HT1080 (cell line): ENCODE results near the gene PGM1. TPM values are rescaled to one million over a fixed set of nuclear protein-coding genes. Genes with fewer than 3 reads are reported as not detected.

ENCODE experiments used
- DNase-seq: peaks from one replicate; pipeline ENCODE4 v3.0.0-alpha.2; 2015; ENCODE audit warnings: low read depth
- small RNA-seq: library from RNA; depleted of rRNA; stranded (forward); fragments of <200 nt; gene quantifications from one replicate; pipeline ENCODE3, GENCODE V24; 2014
- total RNA-seq: library from RNA; depleted of rRNA; stranded (reverse); fragments of >200 nt; shearing (Covaris generic); gene quantifications from 2 replicates; pipeline ENCODE4 v1.2.3, GENCODE V29; 2014; rRNA removed

The PGM1 gene
- total RNA-seq, 1 experiment from 2014 or later, result 34.4 TPM

DNA sequence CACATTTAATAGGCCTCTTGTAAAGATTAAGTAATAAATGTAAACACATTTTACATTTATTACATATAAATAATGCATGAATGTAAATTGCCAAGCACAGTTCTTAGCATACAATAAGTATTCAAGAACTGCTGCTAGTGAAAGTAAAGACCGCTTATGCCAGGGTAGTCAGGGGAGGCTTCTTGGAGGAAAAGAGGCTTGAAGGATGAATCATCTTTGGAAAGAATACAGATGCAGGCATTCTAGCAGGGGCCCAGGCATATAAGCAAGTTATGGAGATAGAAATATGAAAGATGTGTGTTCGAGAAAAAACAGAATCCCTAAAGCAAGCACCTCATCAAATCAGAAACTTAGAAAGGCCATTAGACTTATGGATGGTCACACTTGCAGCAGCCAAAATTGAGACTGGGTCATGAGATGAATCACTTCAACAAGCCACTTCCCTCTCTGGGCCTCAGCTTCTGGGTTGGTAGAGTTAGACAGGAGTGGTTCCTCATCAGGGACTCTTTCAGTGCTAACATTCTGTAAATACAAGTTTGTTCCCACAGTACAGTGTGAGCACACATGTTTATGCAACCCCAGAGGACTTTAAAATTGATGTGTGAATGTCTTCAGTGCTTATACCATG, 100.8 kb downstream of the PGM1 start:
- DNase-seq, result peak; percentile 51

DNA sequence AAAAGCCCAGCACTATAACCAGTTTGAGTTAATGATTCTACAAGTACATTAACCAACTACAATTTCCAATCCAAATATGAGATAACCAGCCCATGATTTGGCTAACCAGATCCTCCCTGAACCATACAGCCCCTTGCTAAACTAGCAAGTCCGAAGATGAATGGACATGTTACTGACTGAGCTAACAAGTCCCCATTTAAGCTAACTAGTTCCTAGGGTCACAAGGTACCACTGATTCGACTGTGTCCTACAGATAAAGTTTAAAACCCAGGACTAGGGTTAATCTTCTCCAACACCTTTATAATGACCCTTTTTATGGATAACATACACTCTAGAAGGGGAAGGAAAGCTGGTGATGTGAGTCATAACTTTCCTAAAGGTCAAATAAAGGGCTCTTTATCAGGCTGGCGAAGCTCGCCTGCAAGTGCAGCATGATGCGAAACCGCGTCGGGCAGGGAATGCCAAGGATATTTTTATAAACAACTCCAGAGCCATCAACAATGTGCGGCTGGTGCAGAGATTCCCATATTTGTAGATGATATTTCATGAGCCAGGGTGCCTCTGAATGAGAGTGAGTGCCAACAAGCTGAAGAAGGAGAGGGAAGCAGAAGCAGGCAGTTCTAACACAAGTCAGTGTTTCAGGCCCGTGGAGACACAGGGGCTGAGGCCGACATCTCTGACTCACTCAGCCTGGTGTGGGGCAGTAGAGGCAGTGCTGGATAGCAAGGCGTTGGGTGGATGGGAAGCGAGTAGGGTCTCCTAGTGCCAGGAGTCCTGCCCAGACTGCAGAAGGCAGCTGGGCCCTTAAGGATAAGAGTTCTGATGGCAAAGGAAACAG, 105.0 kb downstream of the PGM1 start:
- DNase-seq, result peak; percentile 49

DNA sequence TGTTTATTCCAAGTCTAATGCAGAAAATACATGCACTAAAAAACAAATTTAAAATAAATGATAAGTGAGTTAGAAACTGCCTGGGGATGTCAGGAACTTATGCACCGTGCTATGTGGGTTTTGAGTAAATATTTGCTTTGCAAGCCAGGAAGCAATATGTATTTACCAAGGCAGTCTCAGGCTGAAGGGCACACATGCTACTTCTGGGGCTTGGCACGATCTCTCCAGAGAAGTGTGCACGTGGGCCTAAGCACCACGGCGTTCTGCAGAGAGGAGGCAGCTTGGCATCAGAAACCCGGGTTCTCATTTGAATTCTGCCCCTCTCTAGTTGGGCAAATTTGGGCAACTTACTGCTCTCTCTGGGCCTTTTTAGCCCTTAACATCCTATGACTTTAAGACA, 108.0 kb downstream of the PGM1 start:
- DNase-seq, result no peak

DNA sequence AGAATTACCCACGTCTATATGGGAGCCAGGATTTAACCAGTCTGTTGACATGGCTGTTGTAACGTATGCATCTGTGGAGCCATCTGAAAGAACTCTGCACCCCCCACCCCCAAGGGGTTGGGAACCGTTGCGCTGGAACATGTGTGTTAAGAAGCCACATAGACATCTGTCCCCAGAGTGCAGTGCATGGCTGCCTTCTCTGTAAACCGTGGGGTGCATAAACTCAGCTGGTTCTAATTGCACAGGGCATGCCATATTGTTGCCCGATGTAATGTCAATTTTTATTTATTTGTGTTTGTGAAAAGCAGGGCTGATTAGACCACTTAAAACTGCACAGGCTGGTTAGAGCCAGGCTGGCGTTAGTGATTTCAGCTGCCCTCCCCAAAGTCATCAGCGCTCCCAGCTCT, 110.5 kb downstream of the PGM1 start:
- no peak for DNase-seq

DNA sequence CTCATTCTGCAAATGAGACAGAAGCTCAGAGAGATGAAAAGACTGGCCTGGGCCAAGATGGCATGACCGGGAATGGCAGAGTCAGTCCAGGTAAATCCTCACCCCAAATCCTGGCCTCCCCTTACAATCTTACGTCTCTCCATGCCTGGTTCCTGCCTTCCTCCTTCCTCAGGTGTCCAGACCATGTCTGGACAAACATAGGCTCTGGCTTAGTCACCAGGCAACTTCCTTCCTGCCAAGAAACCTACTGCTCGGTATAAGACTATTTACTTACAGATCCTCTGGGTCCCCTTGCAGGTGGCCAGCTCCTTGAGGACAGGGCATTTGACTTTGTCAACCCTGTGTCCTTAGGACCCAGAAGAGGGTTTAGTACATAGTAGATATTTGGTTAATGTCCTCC, 111.2 kb downstream of the PGM1 start:
- peak; percentile 65 for DNase-seq

DNA sequence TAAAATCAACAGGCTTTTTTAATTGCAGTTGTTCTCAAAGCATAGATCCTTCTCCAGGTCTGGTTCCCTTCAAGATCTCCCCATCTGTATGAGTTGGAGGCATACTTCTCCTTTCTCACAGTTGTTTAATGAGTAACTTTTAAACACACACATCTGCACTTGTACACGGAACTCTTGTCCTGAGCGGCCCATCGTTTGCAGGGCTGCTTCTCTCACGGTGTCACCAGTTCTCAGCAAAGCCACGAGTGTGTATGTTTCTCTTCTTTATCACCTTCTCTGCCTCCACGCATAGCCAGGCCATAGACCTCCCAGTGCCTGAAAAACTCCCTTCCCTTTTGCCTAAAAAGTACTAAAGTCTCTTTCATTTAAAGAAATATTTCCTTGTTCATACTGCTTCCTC, 111.9 kb downstream of the PGM1 start:
- DNase-seq, result no peak

DNA sequence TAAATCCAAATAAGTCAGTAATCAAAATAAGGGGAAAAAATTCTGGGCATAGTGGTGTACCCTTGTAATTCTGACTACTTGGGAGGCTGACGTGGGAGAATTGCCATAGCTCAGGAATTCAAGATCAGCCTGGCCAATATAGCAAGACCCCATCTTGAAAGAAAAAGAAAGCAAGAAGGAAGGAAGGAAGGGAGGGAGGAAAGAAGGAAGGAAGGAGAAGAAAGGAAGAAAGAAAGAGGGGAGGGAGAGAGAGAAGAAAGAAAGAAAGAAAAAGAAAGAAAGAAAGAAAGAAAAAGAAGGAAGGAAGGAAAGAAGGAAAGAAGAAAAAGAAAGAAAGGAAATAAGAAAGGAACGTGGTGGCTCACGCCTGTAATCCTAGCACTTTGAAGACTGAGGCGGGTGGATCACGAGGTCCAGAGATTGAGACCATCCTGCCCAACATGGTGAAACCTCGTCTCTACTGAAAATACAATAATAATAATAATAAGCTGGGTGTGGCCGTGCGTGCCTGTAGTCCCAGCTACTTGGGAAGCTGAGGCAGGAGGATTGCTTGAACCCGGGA, 116.1 kb downstream of the PGM1 start:
- DNase-seq, result no peak

Small RNAs within 50 kb of the gene (small RNA-seq; reads per million reads assigned to genes)
- gene RF02105 (not detected), gene RF02106 (not detected), gene RF02107 (not detected), gene RF02108 (not detected), gene RF02109 (not detected), gene RF02110 (not detected)

Other genes with a start within 250 kb of the PGM1 start
- gene ALG6, start 225.8 kb upstream of the PGM1 start, total RNA-seq, result 10.3 and 16.0 TPM in 2 replicates
- 29.1 and 31.0 TPM in 2 replicates for gene ITGB3BP, start 70.2 kb upstream of the PGM1 start, total RNA-seq
- gene EFCAB7, start 69.9 kb upstream of the PGM1 start, total RNA-seq, result 2.5 and 2.6 TPM in 2 replicates
- 2.7 and 2.9 TPM in 2 replicates for gene ROR1, start 180.6 kb downstream of the PGM1 start, total RNA-seq